B cell (primary cell): ENCODE results near the gene PPARG.

Experiments used
- CTCF ChIP-seq: fragments of 200-600 bp; IDR thresholded peaks from one replicate; pipeline ENCODE4 v1.8.0; 2022; ENCODE audit warnings: antibody characterized with exemption, mild to moderate bottlenecking
- EZH2 ChIP-seq: IDR thresholded peaks from 2 replicates; pipeline ENCODE4 v1.6.1; 2012; ENCODE audit warnings: borderline replicate concordance, low read depth, mild to moderate bottlenecking, moderate library complexity, low read length; ENCODE audit not compliant: insufficient read depth, poor library complexity, severe bottlenecking

GRCh38 chr3:12380461-12380860 lies 91.6 kb downstream of the PPARG start:
- TF ChIP-seq CTCF = no peak
- no peak for TF ChIP-seq EZH2
